Cortex of kidney (tissue), 1 donor: ENCODE results near the gene ZNF766.
"Not testable (repeated sequence)": the region's sequence is repeated elsewhere in the genome, so short reads cannot be mapped to it uniquely, and the experiment has no call there.

Source experiments
- DNase-seq: peaks from one replicate; lab custom pipeline; 2025; lab: John Stamatoyannopoulos, UW

ZNF766 gene

GRCh38 chr19:52269338-52270261 is at the start of gene ZNF766:
Gene ZNF766, plus strand, starts transcription at chr19:52269587. Its CDS starts 27 bp downstream, at chr19:52269614.
- DNase-seq, result peak; percentile 40

GRCh38 chr19:52219611-52220010 is 49.8 kb upstream of the ZNF766 start:
- DNase-seq, result no peak

- no peak for DNase-seq
Measured at GRCh38 chr19:52221031-52221430, 48.4 kb upstream of the ZNF766 start.

GRCh38 chr19:52221831-52222375 is 47.5 kb upstream of the ZNF766 start:
- no peak for DNase-seq

GRCh38 chr19:52224211-52224610 is 45.2 kb upstream of the ZNF766 start:
- DNase-seq, result no peak

- DNase-seq, result no peak
Measured at GRCh38 chr19:52226652-52227051, 42.7 kb upstream of the ZNF766 start.

- DNase-seq, result no peak
Measured at GRCh38 chr19:52227196-52227940, 42.0 kb upstream of the ZNF766 start.

- no peak for DNase-seq
Measured at GRCh38 chr19:52227980-52228379, 41.4 kb upstream of the ZNF766 start.

- DNase-seq, result no peak
Measured at GRCh38 chr19:52229524-52229923, 39.9 kb upstream of the ZNF766 start.

- DNase-seq, result no peak
Measured at GRCh38 chr19:52230685-52231084, 38.7 kb upstream of the ZNF766 start.

GRCh38 chr19:52231154-52231910 is 38.1 kb upstream of the ZNF766 start:
- no peak for DNase-seq

- no peak for DNase-seq
Measured at GRCh38 chr19:52234406-52234805, 35.0 kb upstream of the ZNF766 start.

- DNase-seq, result no peak
Measured at GRCh38 chr19:52237197-52237596, 32.2 kb upstream of the ZNF766 start.

GRCh38 chr19:52237771-52238400 is 31.5 kb upstream of the ZNF766 start:
- no peak for DNase-seq

GRCh38 chr19:52244021-52244420 is 25.4 kb upstream of the ZNF766 start:
- DNase-seq, result no peak

GRCh38 chr19:52248241-52248640 is 21.1 kb upstream of the ZNF766 start:
- no peak for DNase-seq

GRCh38 chr19:52258426-52258825 is 11.0 kb upstream of the ZNF766 start:
- DNase-seq, result no peak

- not testable (repeated sequence) for DNase-seq
Measured at GRCh38 chr19:52265556-52265955, 3.8 kb upstream of the ZNF766 start.

GRCh38 chr19:52270266-52270885 is 989 bp downstream of the ZNF766 start:
- DNase-seq, result no peak

- DNase-seq, result no peak
Measured at GRCh38 chr19:52273301-52273700, 3.9 kb downstream of the ZNF766 start.

GRCh38 chr19:52274191-52274590 is 4.8 kb downstream of the ZNF766 start:
- no peak for DNase-seq
